Endothelial cell of umbilical vein (primary cell): ENCODE data around the gene DYNC1H1.

Source experiments
- CTCF ChIP-seq, 2 donors: IDR thresholded peaks; 1 replicate in 1 of 2; 2 replicates in 1 of 2; pipeline ENCODE4 v1.5.1; 2011; ENCODE audit warnings: low read length in 2 of 2, mild to moderate bottlenecking in 2 of 2, moderate library complexity in 2 of 2, control low read depth in 1 of 2, inconsistent platforms in 1 of 2, low read depth in 1 of 2; ENCODE audit not compliant: insufficient read depth in 1 of 2; ENCODE audit errors: extremely low read depth in 1 of 2
- EZH2 ChIP-seq: IDR thresholded peaks from 2 replicates; pipeline ENCODE4 v1.6.1; 2012; ENCODE audit warnings: borderline replicate concordance, low read depth, mild to moderate bottlenecking, moderate library complexity, low read length, inconsistent platforms; ENCODE audit not compliant: severe bottlenecking
- FOS ChIP-seq: IDR thresholded peaks from 2 replicates; pipeline ENCODE4 v1.6.1; 2011; ENCODE audit warnings: mild to moderate bottlenecking, low read length, moderate library complexity, borderline replicate concordance; ENCODE audit not compliant: insufficient read depth
- GATA2 ChIP-seq: IDR thresholded peaks from 2 replicates; pipeline ENCODE4 v1.7.0; 2011; ENCODE audit warnings: low read depth, mild to moderate bottlenecking, moderate library complexity, mixed read lengths, low read length; ENCODE audit not compliant: insufficient read length, insufficient read depth
- JUN ChIP-seq: IDR thresholded peaks from 2 replicates; pipeline ENCODE4 v1.6.1; 2011; ENCODE audit warnings: borderline replicate concordance, low read depth; ENCODE audit not compliant: insufficient read length, insufficient read depth
- MAX ChIP-seq: IDR thresholded peaks from 2 replicates; pipeline ENCODE4 v1.6.1; 2011; ENCODE audit not compliant: insufficient read depth, insufficient read length
- MYC ChIP-seq: IDR thresholded peaks from one replicate; pipeline ENCODE4 v1.6.1; 2011; ENCODE audit warnings: mild to moderate bottlenecking, low read depth, low read length
- POLR2A ChIP-seq: IDR thresholded peaks from 2 replicates; pipeline ENCODE4 v1.6.1; 2012; ENCODE audit warnings: low read depth, mild to moderate bottlenecking, control low read depth, low read length
- POLR2AphosphoS5 ChIP-seq: IDR thresholded peaks from 2 replicates; pipeline ENCODE4 v1.6.1; 2012; ENCODE audit warnings: low read depth, mild to moderate bottlenecking, control low read depth, low read length, moderate library complexity; ENCODE audit not compliant: insufficient read depth

GRCh38 chr14:102071283-102071998 is 107.1 kb downstream of the DYNC1H1 start:
- no peak for TF ChIP-seq CTCF (IDR thresholded peaks at IDR 0.05; ENCODE audit: extremely low read depth in 1 of 2, insufficient read depth in 1 of 2, low read depth in 1 of 2, low read length in 2 of 2)
- TF ChIP-seq POLR2A, result no peak
- peak; percentile 42 for TF ChIP-seq JUN
- TF ChIP-seq POLR2AphosphoS5, result no peak
- TF ChIP-seq MYC, result no peak
- no peak for TF ChIP-seq EZH2
- TF ChIP-seq FOS, result no peak
- TF ChIP-seq MAX, result no peak
- TF ChIP-seq GATA2, result no peak
